A549 treated with DMSO at 1 μM for 4 hours (cell line): Measurements from ENCODE around the gene DCHS2. TPM values are rescaled to one million over a fixed set of nuclear protein-coding genes. Genes with fewer than 3 reads are reported as not detected.

Experiments used
- total RNA-seq: library from RNA; stranded (reverse); fragments of 200-300 nt; extraction: Qiagen RNA extraction; gene quantifications from 5 replicates; pipeline ENCODE4 v1.2.3, GENCODE V29; 2022; ENCODE audit warnings: low read depth

Gene DCHS2, protein sequence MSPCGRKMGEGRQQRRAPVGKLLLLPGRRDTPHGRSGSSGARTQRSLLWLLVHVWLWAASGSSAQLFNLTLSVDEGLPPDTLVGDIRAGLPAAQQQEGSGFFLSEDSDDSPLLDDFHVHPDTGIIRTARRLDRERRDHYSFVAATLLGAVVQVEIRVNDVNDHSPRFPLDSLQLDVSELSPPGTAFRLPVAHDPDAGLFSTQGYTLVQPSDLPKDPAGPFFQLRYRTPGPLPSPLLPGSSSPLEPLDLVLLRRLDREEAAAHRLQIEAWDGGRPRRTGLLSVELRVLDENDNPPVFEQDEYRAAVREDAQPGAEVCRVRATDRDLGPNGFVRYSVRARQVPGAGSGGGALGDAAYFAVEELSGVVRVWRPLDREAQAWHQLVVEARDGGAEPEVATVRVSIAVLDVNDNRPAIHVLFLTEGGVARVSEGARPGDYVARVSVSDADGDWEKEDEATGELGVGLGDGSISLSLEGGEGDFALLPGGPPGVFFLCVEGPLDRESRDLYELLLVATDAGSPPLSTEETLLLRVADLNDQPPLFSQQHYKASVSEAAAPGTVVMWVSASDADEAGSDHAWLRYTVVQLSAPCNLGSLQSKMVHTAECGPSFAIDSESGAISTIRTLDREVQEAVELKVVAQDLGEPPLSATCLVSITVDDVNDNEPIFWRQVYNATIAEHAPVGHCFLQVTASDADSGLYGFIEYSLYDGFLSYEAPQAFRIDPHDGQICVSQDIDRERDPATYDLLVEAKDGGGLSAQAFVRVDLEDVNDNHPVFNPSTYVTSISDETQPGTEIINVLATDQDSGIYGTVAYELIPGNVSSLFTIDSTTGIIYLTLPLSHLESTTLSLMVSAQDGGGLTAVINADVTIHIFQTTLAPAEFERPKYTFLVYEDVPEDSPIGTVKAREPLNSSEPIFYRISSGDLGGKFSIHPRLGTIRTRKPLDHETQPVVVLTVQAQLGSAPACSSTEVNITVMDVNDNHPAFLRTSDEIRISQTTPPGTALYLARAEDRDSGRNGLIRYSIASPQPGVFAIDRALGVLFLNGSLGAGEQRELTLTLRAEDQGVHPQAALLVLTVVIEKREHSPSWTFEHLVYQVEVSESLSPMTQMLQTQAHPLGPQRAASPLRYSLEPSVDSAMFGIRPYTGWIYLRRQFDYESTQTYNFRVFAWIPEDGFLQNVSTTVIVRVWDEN (N-terminal part only)
- 0.02 TPM in 1 of 5 replicates, not detected in the others for total RNA-seq

DNA sequence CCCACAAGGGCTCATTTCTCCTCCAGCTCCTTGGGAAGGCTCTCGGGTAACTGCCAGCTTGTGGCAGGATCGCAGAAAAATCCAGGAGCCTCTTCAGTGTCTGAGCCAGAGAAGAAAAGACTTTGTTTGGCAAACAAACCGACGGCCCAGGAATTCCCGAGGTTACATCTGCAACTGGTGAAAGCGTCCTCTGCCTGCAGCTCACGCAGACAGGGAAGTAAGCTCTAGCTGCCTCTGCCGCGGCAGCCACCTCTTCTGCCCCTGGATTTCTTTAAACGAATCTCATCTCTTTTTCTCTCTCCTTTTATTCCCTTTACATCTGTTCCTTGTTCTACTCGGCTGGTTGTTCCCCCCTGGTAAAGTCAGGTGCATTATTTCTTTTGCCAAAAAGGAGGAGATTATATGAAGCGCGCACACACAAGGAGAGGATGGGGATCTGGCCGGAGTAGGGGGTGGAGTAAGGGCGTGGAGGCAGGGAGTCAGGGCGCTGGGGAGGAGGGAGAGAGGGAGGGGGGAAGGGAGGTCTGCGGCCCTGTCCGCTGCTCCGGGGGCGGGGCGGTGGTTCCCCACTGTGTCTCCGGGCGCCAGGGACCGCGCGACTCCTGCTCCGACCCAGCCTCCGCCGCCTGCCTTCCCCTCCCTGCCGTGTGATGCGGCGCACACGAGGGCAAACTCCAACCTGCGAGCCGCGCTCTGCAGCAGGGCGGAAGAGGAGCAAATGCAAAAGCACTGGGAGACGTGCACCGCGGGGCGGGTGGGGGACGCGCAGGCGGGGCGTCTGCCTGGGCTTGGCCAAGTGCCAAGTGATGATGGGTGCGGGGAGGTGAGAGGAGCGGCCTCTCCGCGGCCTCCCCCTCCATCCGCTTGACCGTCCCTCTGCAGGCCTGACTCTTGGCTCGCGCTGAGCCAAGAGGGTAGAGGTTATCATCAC, at the start of gene DCHS2:
Gene DCHS2 (minus strand): TSS at position 459 of the 931 bp plus-strand sequence. CDS start 444 bp downstream, at position 15.

Other genes starting within 250 kb of the DCHS2 start
- 58.6 to 69.3 TPM (median 61.2 TPM) in 5 replicates for gene PLRG1, start 58.6 kb upstream of the DCHS2 start, total RNA-seq
- 11.5 to 19.8 TPM (median 14.2 TPM) in 5 replicates for gene FGB, start 71.2 kb upstream of the DCHS2 start, total RNA-seq
- 6.0 to 9.4 TPM (median 8.1 TPM) in 5 replicates for gene FGA, start 98.9 kb upstream of the DCHS2 start, total RNA-seq
- 4.1 to 7.7 TPM (median 4.6 TPM) in 5 replicates for gene FGG, start 120.9 kb upstream of the DCHS2 start, total RNA-seq